Fibroblast of villous mesenchyme (primary cell): Measurements from ENCODE around the gene PIK3C2G. TPM values are rescaled to one million over a fixed set of nuclear protein-coding genes. Genes with fewer than 3 reads are reported as not detected.
A peak's percentile ranks its signal among the peaks of the same experiment; 100 is the strongest.

Experiments used
- DNase-seq: peaks from one replicate; pipeline ENCODE4 v3.0.0-alpha.2; 2010; ENCODE audit warnings: low read depth
- H3K4me3 ChIP-seq: 2 replicates; pipeline ENCODE4 v1.5.1; 2011; ENCODE audit warnings: low read depth, mild to moderate bottlenecking, low read length
- CTCF ChIP-seq: IDR thresholded peaks from 2 replicates; pipeline ENCODE4 v1.5.1; 2012; ENCODE audit warnings: low read depth, mild to moderate bottlenecking, low read length; ENCODE audit not compliant: insufficient read depth
- total RNA-seq: library from RNA; depleted of rRNA; stranded (reverse); fragments of >200 nt; gene quantifications from 2 replicates; pipeline ENCODE4 v1.2.3, GENCODE V29; 2012

Gene PIK3C2G
- total RNA-seq, 1 donor = not detected

- no peak for TF ChIP-seq CTCF
- no peak for DNase-seq
- no peak overlapping the region for H3K4me3 ChIP-seq
Measured at GRCh38 chr12:18658179-18658578, 396.9 kb downstream of the PIK3C2G start.

- no peak overlapping the region for H3K4me3 ChIP-seq
- no peak for TF ChIP-seq CTCF
- DNase-seq = no peak
Measured at GRCh38 chr12:18658829-18659228, 397.5 kb downstream of the PIK3C2G start.

- TF ChIP-seq CTCF = no peak
- DNase-seq = no peak
Measured at GRCh38 chr12:18676141-18676540, 414.8 kb downstream of the PIK3C2G start.

GRCh38 chr12:18676996-18677588 is 415.8 kb downstream of the PIK3C2G start:
- H3K4me3 ChIP-seq = no peak overlapping the region
- TF ChIP-seq CTCF = no peak
- peak; percentile 4 for DNase-seq

More at GRCh38 chr12:18676141-18676540, 414.8 kb downstream of the PIK3C2G start:
- no peak overlapping the region for H3K4me3 ChIP-seq

GRCh38 chr12:18681818-18682217 is 420.5 kb downstream of the PIK3C2G start:
- H3K4me3 ChIP-seq = no peak overlapping the region
- no peak for TF ChIP-seq CTCF
- DNase-seq = no peak

GRCh38 chr12:18683327-18684013 is 422.2 kb downstream of the PIK3C2G start:
- DNase-seq = no peak
- H3K4me3 ChIP-seq = no peak overlapping the region
- no peak for TF ChIP-seq CTCF

- H3K4me3 ChIP-seq = no peak overlapping the region
- no peak for TF ChIP-seq CTCF
- no peak for DNase-seq
Measured at GRCh38 chr12:18684430-18684829, 423.1 kb downstream of the PIK3C2G start.
